ENCODE measurements around the gene ADAM33.
A peak's percentile ranks its signal among the peaks of the same experiment; 100 is the strongest.

Gene ADAM33

GRCh38 chr20:3681931-3682781 is at the start of gene ADAM33:
Gene ADAM33 (minus strand): TSS chr20:3682010. CDS start chr20:3682004, 6 bp downstream.
- DNase-seq, result no peak

- DNase-seq, result no peak
These were observed 49.2 kb upstream of the ADAM33 start for GRCh38 chr20:3730803-3731672.

- DNase-seq, result no peak
These were observed 48.2 kb upstream of the ADAM33 start for GRCh38 chr20:3729811-3730540.

- DNase-seq, result no peak
These were observed 47.6 kb upstream of the ADAM33 start for GRCh38 chr20:3729378-3729777.

- no peak for DNase-seq
These were observed 47.1 kb upstream of the ADAM33 start for GRCh38 chr20:3728876-3729275.

- no peak for DNase-seq
These were observed 46.5 kb upstream of the ADAM33 start for GRCh38 chr20:3728354-3728753.

- no peak for DNase-seq
These were observed 45.7 kb upstream of the ADAM33 start for GRCh38 chr20:3727401-3728021.

GRCh38 chr20:3724356-3724755 is 42.5 kb upstream of the ADAM33 start:
- no peak for DNase-seq

GRCh38 chr20:3723284-3723683 is 41.5 kb upstream of the ADAM33 start:
- no peak for DNase-seq

- no peak for DNase-seq
These were observed 40.1 kb upstream of the ADAM33 start for GRCh38 chr20:3721912-3722311.

- no peak for DNase-seq
These were observed 38.8 kb upstream of the ADAM33 start for GRCh38 chr20:3720626-3721025.

- no peak for DNase-seq
These were observed 38.3 kb upstream of the ADAM33 start for GRCh38 chr20:3720068-3720467.

- no peak for DNase-seq
These were observed 37.2 kb upstream of the ADAM33 start for GRCh38 chr20:3719046-3719445.

GRCh38 chr20:3716195-3716834 is 34.5 kb upstream of the ADAM33 start:
- peak; percentile 57 for DNase-seq

GRCh38 chr20:3714092-3714491 is 32.3 kb upstream of the ADAM33 start:
- DNase-seq, result no peak

- DNase-seq, result no peak
These were observed 30.6 kb upstream of the ADAM33 start, which contains the start of gene SIGLEC1 for GRCh38 chr20:3712279-3712873. Gene SIGLEC1 (minus strand): TSS chr20:3712600. CDS start chr20:3707128, 5,472 bp downstream.

GRCh38 chr20:3711484-3711941 is 29.7 kb upstream of the ADAM33 start:
- no peak for DNase-seq

GRCh38 chr20:3710703-3711483 is 29.1 kb upstream of the ADAM33 start:
- peak; percentile 32 for DNase-seq

- no peak for DNase-seq
These were observed 28.2 kb upstream of the ADAM33 start for GRCh38 chr20:3710011-3710466.

GRCh38 chr20:3707508-3707899 is 25.7 kb upstream of the ADAM33 start:
- DNase-seq, result no peak
